GM23338 (cell line): ENCODE measurements around the gene IGSF11. TPM values are rescaled to one million over a fixed set of nuclear protein-coding genes. Genes with fewer than 3 reads are reported as not detected.

Experiments
- ATAC-seq: fragments of 200-7000 bp; cut with Tn5 transposase; 3 replicates; pipeline ENCODE4 v1.9.1; 2020
- DNase-seq: peaks from one replicate; pipeline ENCODE4 v3.0.0-alpha.2; 2015; ENCODE audit warnings: low spot score
- H2AFZ ChIP-seq: fragments of 200-600 bp; sonication (generic); 2 replicates; pipeline ENCODE4 v1.8.0; 2016; ENCODE audit warnings: antibody characterized with exemption, mild to moderate bottlenecking, moderate library complexity
- H3F3A ChIP-seq: fragments of 200-600 bp; sonication (generic); replicated peaks from 2 replicates; pipeline ENCODE4 v1.8.0; 2017; ENCODE audit warnings: antibody characterized with exemption, mixed run types, low read depth
- H3K27ac ChIP-seq: fragments of 200-600 bp; sonication (generic); 2 replicates; pipeline ENCODE4 v1.6.1; 2016; ENCODE audit warnings: low read depth
- H3K27me3 ChIP-seq: fragments of 200-600 bp; sonication (generic); 2 replicates; pipeline ENCODE4 v1.8.0; 2016; ENCODE audit warnings: mild to moderate bottlenecking, mixed run types, moderate library complexity; ENCODE audit not compliant: insufficient read depth
- H3K36me3 ChIP-seq: fragments of 200-600 bp; sonication (generic); 2 replicates; pipeline ENCODE4 v1.8.0; 2016; ENCODE audit warnings: mild to moderate bottlenecking; ENCODE audit not compliant: insufficient read depth
- H3K4me1 ChIP-seq: fragments of 200-600 bp; sonication (generic); 2 replicates; pipeline ENCODE4 v1.8.0; 2016; ENCODE audit warnings: mild to moderate bottlenecking, moderate library complexity; ENCODE audit not compliant: insufficient read depth
- H3K4me2 ChIP-seq: fragments of 200-600 bp; sonication (generic); 2 replicates; pipeline ENCODE4 v1.7.1; 2017; ENCODE audit warnings: mixed run types
- H3K4me3 ChIP-seq: fragments of 200-600 bp; sonication (generic); 2 replicates; pipeline ENCODE4 v1.6.1; 2016; ENCODE audit warnings: mixed run types
- H3K79me2 ChIP-seq: fragments of 200-600 bp; sonication (generic); replicated peaks from 2 replicates; pipeline ENCODE4 v1.8.0; 2017; ENCODE audit warnings: mild to moderate bottlenecking; ENCODE audit not compliant: insufficient read depth
- H3K9me2 ChIP-seq: fragments of 200-600 bp; sonication (generic); 2 replicates; pipeline ENCODE4 v1.8.0; 2017; ENCODE audit not compliant: insufficient read depth
- H4K20me1 ChIP-seq: fragments of 200-600 bp; sonication (generic); replicated peaks from 2 replicates; pipeline ENCODE4 v1.8.0; 2017; ENCODE audit warnings: mild to moderate bottlenecking; ENCODE audit not compliant: insufficient read depth
- H3K27ac Mint-ChIP-seq: 2 replicates; pipeline ENCODE4 v1.8.0; 2020; ENCODE audit warnings: inconsistent platforms, mild to moderate bottlenecking, moderate library complexity, mixed read lengths
- H3K27me3 Mint-ChIP-seq: 3 replicates; pipeline ENCODE4 v1.8.0; 2022; ENCODE audit warnings: low read depth, mild to moderate bottlenecking, moderate library complexity, mixed read lengths, inconsistent platforms; ENCODE audit not compliant: insufficient read depth, poor library complexity
- H3K36me3 Mint-ChIP-seq: 3 replicates; pipeline ENCODE4 v1.8.0; 2021; ENCODE audit warnings: low read depth, mild to moderate bottlenecking, inconsistent platforms, moderate library complexity, mixed read lengths
- H3K4me1 Mint-ChIP-seq: 3 replicates; pipeline ENCODE4 v1.8.0; 2020; ENCODE audit warnings: mild to moderate bottlenecking, inconsistent platforms, mixed read lengths
- H3K4me3 Mint-ChIP-seq: 3 replicates; pipeline ENCODE4 v1.8.0; 2021; ENCODE audit warnings: moderate library complexity, mild to moderate bottlenecking, inconsistent platforms, mixed read lengths
- H3K9me3 Mint-ChIP-seq: 3 replicates; pipeline ENCODE4 v1.8.0; 2020; ENCODE audit warnings: moderate library complexity, mild to moderate bottlenecking, inconsistent platforms, mixed read lengths
- CREB1 ChIP-seq: fragments of 250-450 bp; sonication (Bioruptor Pico); IDR thresholded peaks from 2 replicates; pipeline ENCODE4 v1.5.0; 2020; ENCODE audit warnings: low read depth, mild to moderate bottlenecking, moderate library complexity
- CTCF ChIP-seq, 2 experiments: fragments of 200-600 bp in 1 of 2; sonication (generic) in 1 of 2; conservative IDR thresholded peaks; 2 replicates each; pipeline versions ENCODE4 v1.5.1 to v1.6.1; 2016 to 2017; ENCODE audit warnings: antibody characterized with exemption in 2 of 2, low read depth in 2 of 2, mild to moderate bottlenecking in 2 of 2, moderate library complexity in 1 of 2
- ETS1 ChIP-seq: IDR thresholded peaks from 2 replicates; pipeline ENCODE4 v1.6.1; 2016; ENCODE audit warnings: antibody characterized with exemption
- EZH2 ChIP-seq: fragments of 200-600 bp; sonication (generic); IDR thresholded peaks from one replicate; pipeline ENCODE4 v1.8.0; 2017; ENCODE audit warnings: antibody characterized with exemption, mild to moderate bottlenecking, low read depth; ENCODE audit not compliant: unreplicated experiment
- EZH2phosphoT487 ChIP-seq: fragments of 200-600 bp; sonication (generic); IDR thresholded peaks from one replicate; pipeline ENCODE4 v1.8.1; 2018; ENCODE audit warnings: antibody characterized with exemption; ENCODE audit not compliant: unreplicated experiment
- JUNB ChIP-seq: IDR thresholded peaks from one replicate; pipeline ENCODE4 v1.6.1; 2016; ENCODE audit warnings: antibody characterized with exemption; ENCODE audit not compliant: unreplicated experiment
- NANOG ChIP-seq: IDR thresholded peaks from 2 replicates; pipeline ENCODE4 v1.6.1; 2016; ENCODE audit warnings: antibody characterized with exemption, borderline replicate concordance
- POLR2AphosphoS5 ChIP-seq: IDR thresholded peaks from 2 replicates; pipeline ENCODE4 v1.6.1; 2016; ENCODE audit warnings: antibody characterized with exemption, low read depth
- REST ChIP-seq: IDR thresholded peaks from one replicate; pipeline ENCODE4 v1.6.1; 2018; ENCODE audit warnings: antibody characterized with exemption; ENCODE audit not compliant: unreplicated experiment
- STAT1 ChIP-seq: IDR thresholded peaks from one replicate; pipeline ENCODE4 v1.6.1; 2016; ENCODE audit warnings: antibody characterized with exemption; ENCODE audit not compliant: unreplicated experiment
- ZNF114 ChIP-seq: fragments of 250-450 bp; sonication (Bioruptor Pico); IDR thresholded peaks from 2 replicates; pipeline ENCODE4 v1.5.0; 2020; ENCODE audit warnings: mild to moderate bottlenecking, moderate library complexity
- ZNF331 ChIP-seq: fragments of 250-450 bp; sonication (Bioruptor Pico); IDR thresholded peaks from 2 replicates; pipeline ENCODE4 v1.5.0; 2020; ENCODE audit warnings: low read depth, mild to moderate bottlenecking, moderate library complexity
- ZNF462 ChIP-seq: fragments of 250-450 bp; sonication (Bioruptor Pico); IDR thresholded peaks from 2 replicates; pipeline ENCODE4 v1.5.0; 2020; ENCODE audit warnings: mild to moderate bottlenecking, moderate library complexity
- polyA plus RNA-seq: library from polyadenylated mRNA; unstranded; fragments of >200 nt; fragmentation: Nextera tagmentation; extraction: Ambion mirVana; gene quantifications from 2 replicates; pipeline ENCODE4 v1.2.1, GENCODE V29; 2016
- total RNA-seq: library from RNA; depleted of rRNA; stranded (reverse); fragments of >200 nt; shearing (Covaris generic); gene quantifications from 2 replicates; pipeline ENCODE4 v1.2.3, GENCODE V29; 2014

The IGSF11 gene
- total and polyA plus RNA-seq, 2 experiments from 2014 or later, result 0.68 to 1.8 TPM

- H3K4me1 Mint-ChIP-seq, result no peaks in the 10 kb centered on the region
- DNase-seq (no peak), ATAC-seq (no peak)
- TF ChIP-seq EZH2 (no peak), REST (no peak), ETS1 (no peak), CREB1 (CRISPR knock-in tag) (no peak), ZNF462 (CRISPR knock-in tag) (no peak), JUNB (no peak), ZNF114 (no peak), EZH2phosphoT487 (no peak), STAT1 (no peak), NANOG (no peak), CTCF (conservative IDR thresholded peaks at IDR 0.05; ENCODE audit: low read depth in 2 of 2) (no peak), ZNF331 (no peak), POLR2AphosphoS5 (no peak)
- no peaks in the 10 kb centered on the region for H3K4me1 ChIP-seq
- no peaks in the 10 kb centered on the region for H3K36me3 Mint-ChIP-seq
- no peak overlapping the region for H2AFZ ChIP-seq
- H3K4me3 Mint-ChIP-seq, result no peak overlapping the region
- no peaks in the 10 kb centered on the region for H3K9me2 ChIP-seq
- H3K27me3 ChIP-seq, result no peaks in the 10 kb centered on the region
- no peaks in the 10 kb centered on the region for H3K79me2 ChIP-seq
- no peaks in the 10 kb centered on the region for H4K20me1 ChIP-seq
- no peak overlapping the region for H3K4me2 ChIP-seq
- H3K27me3 Mint-ChIP-seq, result no peaks in the 10 kb centered on the region
- no peak overlapping the region for H3K27ac Mint-ChIP-seq
- no peaks in the 10 kb centered on the region for H3K36me3 ChIP-seq
- H3F3A ChIP-seq, result no peaks in the 10 kb centered on the region
- no peaks in the 10 kb centered on the region for H3K9me3 Mint-ChIP-seq
- no peak overlapping the region for H3K27ac ChIP-seq
- no peak overlapping the region for H3K4me3 ChIP-seq
These were observed 102.7 kb downstream of the IGSF11 start for GRCh38 chr3:118931996-118932395.
